ENCODE results near the gene N4BP2L1.

- TF ChIP-seq POLR2A (IDR thresholded peaks at IDR 0.05; ENCODE audit: control extremely low read depth in 1 of 2, low read depth in 2 of 2, low read length in 2 of 2) (no peak), CTCF (IDR thresholded peaks at IDR 0.05; ENCODE audit: control extremely low read depth in 1 of 3, insufficient read depth in 1 of 3, low read depth in 1 of 3, low read length in 3 of 3) (no peak), EZH2 (IDR thresholded peaks at IDR 0.05; ENCODE audit: low read depth, low read length, severe bottlenecking) (no peak)
Observed at GRCh38 chr13:32429433-32429909, 1.5 kb upstream of the N4BP2L1 start.

All from H1 (cell line).